ENCODE results near the gene ARL2.

GRCh38 chr11:64990222-64990923 is 23.6 kb upstream of the ARL2 start:
- TF ChIP-seq CTCF (conservative IDR thresholded peaks at IDR 0.05; ENCODE audit: low read depth, low read length) (no peak), EZH2 (IDR thresholded peaks at IDR 0.05; ENCODE audit: borderline replicate concordance, low read depth, low read length, poor library complexity, severe bottlenecking) (no peak)

All from A673 (cell line).